Brain microvascular endothelial cell (primary cell): ENCODE measurements around the gene KCNJ3.

ENCODE experiments used
- DNase-seq: peaks from one replicate; pipeline ENCODE4 v3.0.0-alpha.2; 2020
- H3K27ac ChIP-seq: fragments of 250-450 bp; sonication (Bioruptor Pico); 2 replicates; pipeline ENCODE4 v1.5.1; 2020; ENCODE audit warnings: mild to moderate bottlenecking, moderate library complexity
- H3K27me3 ChIP-seq: fragments of 250-450 bp; sonication (Bioruptor Pico); replicated peaks from 2 replicates; pipeline ENCODE4 v1.5.1; 2020; ENCODE audit warnings: mild to moderate bottlenecking
- H3K36me3 ChIP-seq: fragments of 250-450 bp; sonication (Bioruptor Pico); replicated peaks from 2 replicates; pipeline ENCODE4 v1.5.1; 2020; ENCODE audit warnings: mild to moderate bottlenecking
- H3K4me3 ChIP-seq: 2 replicates; pipeline ENCODE4 v1.5.1; 2011; ENCODE audit warnings: low read depth, mild to moderate bottlenecking, control low read depth, low read length, moderate library complexity
- CTCF ChIP-seq: IDR thresholded peaks from 2 replicates; pipeline ENCODE4 v1.5.1; 2011; ENCODE audit warnings: low read depth, mild to moderate bottlenecking, moderate library complexity, low read length, control low read depth, inconsistent platforms; ENCODE audit errors: missing control alignments
- in situ Hi-C: cut with HindIII; loops from 2 replicates; pipeline ENCODE4 v1.10.0; 2017; ENCODE audit warnings: low sequenced_read_pairs, low pct_ligation_motif_present

KCNJ3 gene

GRCh38 chr2:154875999-154876398 is 177.5 kb downstream of the KCNJ3 start:
- H3K27ac ChIP-seq = no peak overlapping the region
- no peaks in the 10 kb centered on the region for H3K27me3 ChIP-seq
- TF ChIP-seq CTCF = no peak
- no peaks in the 10 kb centered on the region for H3K36me3 ChIP-seq
- no peak overlapping the region for H3K4me3 ChIP-seq
- no peak for DNase-seq
- in situ Hi-C loops = no loop called here

- DNase-seq = no peak
- H3K36me3 ChIP-seq = no peaks in the 10 kb centered on the region
- in situ Hi-C loops = no loop called here
- no peak for TF ChIP-seq CTCF
- no peaks in the 10 kb centered on the region for H3K27me3 ChIP-seq
- H3K4me3 ChIP-seq = no peak overlapping the region
- no peak overlapping the region for H3K27ac ChIP-seq
Measured at GRCh38 chr2:154882725-154883124, 184.2 kb downstream of the KCNJ3 start.

GRCh38 chr2:154886316-154886715 is 187.8 kb downstream of the KCNJ3 start:
- Histone ChIP-seq H3K4me3 (no peak overlapping the region), H3K36me3 (no peaks in the 10 kb centered on the region), H3K27me3 (no peaks in the 10 kb centered on the region), H3K27ac (no peak overlapping the region)
- no peak for TF ChIP-seq CTCF
- no peak for DNase-seq
- in situ Hi-C loops = no loop called here

GRCh38 chr2:154898269-154898668 is 199.8 kb downstream of the KCNJ3 start:
- DNase-seq = no peak

GRCh38 chr2:154901063-154901462 is 202.6 kb downstream of the KCNJ3 start:
- no peak for TF ChIP-seq CTCF
- Histone ChIP-seq H3K27ac (no peak overlapping the region), H3K36me3 (no peaks in the 10 kb centered on the region), H3K4me3 (no peak overlapping the region), H3K27me3 (no peaks in the 10 kb centered on the region)
- in situ Hi-C loops = no loop called here
- DNase-seq = no peak

More at GRCh38 chr2:154898269-154898668, 199.8 kb downstream of the KCNJ3 start:
- Histone ChIP-seq H3K4me3 (no peak overlapping the region), H3K27ac (no peak overlapping the region), H3K27me3 (no peaks in the 10 kb centered on the region), H3K36me3 (no peaks in the 10 kb centered on the region)
- no peak for TF ChIP-seq CTCF
- in situ Hi-C loops = no loop called here
